ENCODE results near the gene ZNF239.
"Not testable (repeated sequence)": the region's sequence is repeated elsewhere in the genome, so short reads cannot be mapped to it uniquely, and the experiment has no call there.

GRCh38 chr10:43586730-43587115 lies 12.3 kb upstream of the ZNF239 start:
- TF ChIP-seq CTCF, REST (IDR thresholded peaks at IDR 0.05): not testable (repeated sequence)
